Adrenal gland (tissue), 12 donors: ENCODE results near the gene SFN. TPM values are rescaled to one million over a fixed set of nuclear protein-coding genes. Genes with fewer than 3 reads are reported as not detected.

ENCODE experiments used
- DNase-seq, 7 donors: peaks; one replicate each; pipeline ENCODE4 v3.0.0-alpha.2; 2019 to 2020
- H3K27ac ChIP-seq, 5 donors: fragments of 200-600 bp; sonication (generic) in 4 of 5; 1 replicate in 3 of 5; 2 replicates in 2 of 5; pipeline versions ENCODE4 v1.5.1 to v1.8.0; 2016 to 2020; ENCODE audit warnings: mild to moderate bottlenecking in 1 of 5
- H3K27me3 ChIP-seq: fragments of 200-600 bp; 2 replicates; pipeline ENCODE4 v1.8.0; 2021
- H3K36me3 ChIP-seq, 2 donors: fragments of 200-600 bp; replicated peaks in 1 of 2; 1 replicate in 1 of 2; 2 replicates in 1 of 2; pipeline versions ENCODE4 v1.5.1 to v1.8.0; 2018 to 2022
- H3K4me1 ChIP-seq, 2 donors: fragments of 200-600 bp; replicated peaks in 1 of 2; 1 replicate in 1 of 2; 2 replicates in 1 of 2; pipeline versions ENCODE4 v1.5.1 to v1.8.0; 2018 to 2021
- H3K4me3 ChIP-seq, 4 donors: fragments of 200-600 bp; sonication (generic) in 3 of 4; one replicate each; pipeline ENCODE4 v1.5.1; 2016 to 2018
- H3K9me3 ChIP-seq, 3 donors: fragments of 200-600 bp; sonication (generic) in 1 of 3; replicated peaks in 1 of 3; 1 replicate in 2 of 3; 2 replicates in 1 of 3; pipeline versions ENCODE4 v1.5.1 to v1.8.0; 2016 to 2021
- POLR2A ChIP-seq, 2 donors: fragments of 450-650 bp; IDR thresholded peaks; one replicate each; pipeline ENCODE4 v1.6.1; 2017; ENCODE audit warnings: antibody characterized with exemption in 2 of 2, mild to moderate bottlenecking in 2 of 2, moderate library complexity in 1 of 2
- WGBS, 4 donors: extraction: QIAGEN DNeasy Blood & Tissue Kit in 2 of 4; methylation state at CpG; one replicate each; pipeline versions ENCODE4 v1.1.5 to v1.1.7; 2013 to 2017; 5-methylcytosine and 5-hydroxymethylcytosine counted together
- intact Hi-C, 2 donors: fragments of 100-400 bp; cut with DNase I; formaldehyde crosslinking; loops; one replicate each; pipeline versions ENCODE4 v1.14.1 to v1.15.0; 2022 to 2023
- polyA plus RNA-seq, 3 donors: library from polyadenylated mRNA; stranded (reverse); fragments of 200-250 nt in 2 of 3; fragments of 350-450 nt in 1 of 3; fragmentation: Illumina TruSeq in 1 of 3; extraction: RNeasy Lipid Tissue Mini Kit (QIAGEN cat#74804) in 1 of 3; gene quantifications; one replicate each; pipeline ENCODE4 v1.2.3, GENCODE V29; 2013 to 2014
- total RNA-seq, 9 donors: library from RNA; depleted of rRNA in 4 of 9; stranded (reverse); fragments of >200 nt in 4 of 9; fragments of 120-200 nt in 1 of 9; fragmentation: NEBNext Ultra II Directional in 1 of 9; extraction: Animal tissue kit (Norgen Biotek cat#: 25700) in 1 of 9; gene quantifications; one replicate each; pipeline versions ENCODE4 v1.1.0 to v1.2.4, GENCODE V29; 2013 to 2023
- TF ChIP-seq, protein P1 (sequence below), 6 experiments: fragments of 450-650 bp in 4 of 6; fragments of 200-600 bp in 2 of 6; sonication (generic) in 1 of 6; IDR thresholded peaks; 1 replicate in 5 of 6; 2 replicates in 1 of 6; pipeline versions ENCODE4 v1.5.1 to v1.8.0; 2016 to 2021; ENCODE audit warnings: antibody characterized with exemption in 6 of 6, mild to moderate bottlenecking in 2 of 6, moderate library complexity in 1 of 6
- donor health status: healthy with polysubstance abuse.
- donor health status: Bipolar disorder and iron deficiency.
- donor health status: DM: yes; HTN: yes; CAD: no.
- donor health status: DM: no; HTN: no; CAD: no.
- donor health status: DM: no; HTN: no; CAD: no.
- donor health status: DM: yes; HTN: yes; CAD: no.

SFN gene
- total and polyA plus RNA-seq, 12 donors: 0.06 to 1.1 (median 0.40) TPM; not detected in 4

DNA sequence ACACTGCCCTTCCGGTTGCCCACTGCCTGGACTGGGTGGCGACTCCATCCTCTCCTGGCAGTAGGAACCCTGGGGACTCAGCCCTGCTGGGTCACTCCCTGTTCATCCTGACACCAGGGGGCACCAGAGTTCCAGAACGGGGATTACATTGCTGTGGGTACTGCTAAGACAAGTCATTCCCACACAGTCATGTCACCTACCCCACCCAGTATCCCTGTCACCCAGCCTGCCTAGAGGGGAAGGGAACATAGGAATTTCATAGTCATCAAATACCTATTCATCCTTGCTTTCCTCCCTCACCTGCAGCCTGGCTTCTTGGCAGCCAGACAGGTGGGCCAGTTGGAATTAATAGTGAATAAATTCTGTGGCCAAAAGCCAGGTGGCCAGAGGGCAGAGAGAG lies 9.8 kb upstream of the SFN start:
- Histone ChIP-seq H3K9me3 (no peaks in the 10 kb centered on the region), H3K4me1 (peaks cover 0 to 12% of the 10 kb centered on the region in 2 donors), H3K27ac (no peak overlapping the region), H3K36me3 (peaks cover 0 to 66% of the 10 kb centered on the region in 2 donors), H3K4me3 (no peak overlapping the region), H3K27me3 (no peaks in the 10 kb centered on the region)
- intact Hi-C loops: no loop called here
- peak; percentile 83 to 95 (median 87) for DNase-seq
- 24 to 41% (median 32%) methylated on average over 3 of the region's 3 CpGs for WGBS, 4 donors
- no peak for TF ChIP-seq POLR2A (IDR thresholded peaks at IDR 0.05)
- TF ChIP-seq, protein P1, sequence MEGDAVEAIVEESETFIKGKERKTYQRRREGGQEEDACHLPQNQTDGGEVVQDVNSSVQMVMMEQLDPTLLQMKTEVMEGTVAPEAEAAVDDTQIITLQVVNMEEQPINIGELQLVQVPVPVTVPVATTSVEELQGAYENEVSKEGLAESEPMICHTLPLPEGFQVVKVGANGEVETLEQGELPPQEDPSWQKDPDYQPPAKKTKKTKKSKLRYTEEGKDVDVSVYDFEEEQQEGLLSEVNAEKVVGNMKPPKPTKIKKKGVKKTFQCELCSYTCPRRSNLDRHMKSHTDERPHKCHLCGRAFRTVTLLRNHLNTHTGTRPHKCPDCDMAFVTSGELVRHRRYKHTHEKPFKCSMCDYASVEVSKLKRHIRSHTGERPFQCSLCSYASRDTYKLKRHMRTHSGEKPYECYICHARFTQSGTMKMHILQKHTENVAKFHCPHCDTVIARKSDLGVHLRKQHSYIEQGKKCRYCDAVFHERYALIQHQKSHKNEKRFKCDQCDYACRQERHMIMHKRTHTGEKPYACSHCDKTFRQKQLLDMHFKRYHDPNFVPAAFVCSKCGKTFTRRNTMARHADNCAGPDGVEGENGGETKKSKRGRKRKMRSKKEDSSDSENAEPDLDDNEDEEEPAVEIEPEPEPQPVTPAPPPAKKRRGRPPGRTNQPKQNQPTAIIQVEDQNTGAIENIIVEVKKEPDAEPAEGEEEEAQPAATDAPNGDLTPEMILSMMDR (IDR thresholded peaks at IDR 0.05): peak; percentile 55 to 84 (median 72)

DNA sequence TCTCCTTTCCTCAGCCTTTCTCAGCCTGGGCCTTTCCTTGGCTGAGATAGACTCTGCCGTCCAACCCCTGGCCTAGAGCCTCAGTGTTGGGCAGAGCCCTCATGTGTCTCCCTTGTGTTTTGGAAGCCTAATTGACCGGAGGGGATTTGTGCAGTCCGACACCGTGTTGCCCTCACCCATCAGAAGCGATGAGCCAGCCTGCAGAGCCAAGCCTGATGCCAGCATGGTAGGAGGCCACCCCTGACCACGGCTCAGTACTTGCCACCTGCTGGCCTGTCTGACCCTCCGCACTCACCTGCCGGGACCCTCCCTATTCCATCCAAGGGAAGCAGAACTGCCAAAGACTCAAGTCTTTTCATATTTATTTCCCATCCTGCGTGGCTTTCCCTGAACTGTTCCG lies 9.3 kb upstream of the SFN start:
- no peak for TF ChIP-seq POLR2A (IDR thresholded peaks at IDR 0.05)
- TF ChIP-seq, protein P1 (IDR thresholded peaks at IDR 0.05): no peak
- Histone ChIP-seq H3K27me3 (no peaks in the 10 kb centered on the region), H3K4me1 (peaks cover 0 to 10% of the 10 kb centered on the region in 2 donors), H3K27ac (no peak overlapping the region), H3K9me3 (no peaks in the 10 kb centered on the region), H3K4me3 (no peak overlapping the region), H3K36me3 (peaks cover 0 to 61% of the 10 kb centered on the region in 2 donors)
- WGBS, 4 donors: 91 to 98% (median 96%) methylated on average over 5 to 10 of the region's 10 CpGs
- no peak for DNase-seq
- intact Hi-C loops: no loop called here

DNA sequence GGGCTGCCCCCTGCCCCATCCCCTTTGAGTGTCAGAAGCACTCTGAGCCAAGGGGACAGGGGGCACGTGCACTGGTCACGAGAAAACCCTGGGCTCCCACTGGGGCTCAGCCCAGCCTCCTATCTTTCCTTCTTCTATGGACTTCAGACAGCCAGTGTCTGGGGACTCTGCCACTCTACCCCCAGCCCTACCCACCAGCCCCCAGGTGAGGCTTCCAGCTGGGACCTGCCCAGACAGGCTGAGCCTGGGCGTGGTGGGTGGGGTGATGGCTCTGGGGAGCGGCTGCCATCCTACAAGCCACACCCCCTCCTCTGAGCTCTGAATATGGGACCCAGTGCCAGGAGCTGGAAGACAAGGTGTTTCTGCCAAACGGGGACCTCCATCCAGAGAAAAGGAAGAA lies 8.0 kb upstream of the SFN start:
- Histone ChIP-seq H3K9me3 (no peaks in the 10 kb centered on the region), H3K27me3 (no peaks in the 10 kb centered on the region), H3K4me3 (no peak overlapping the region), H3K27ac (no peak overlapping the region), H3K4me1 (no peaks in the 10 kb centered on the region), H3K36me3 (peaks cover 0 to 56% of the 10 kb centered on the region in 2 donors)
- DNase-seq: no peak
- TF ChIP-seq, protein P1 (IDR thresholded peaks at IDR 0.05): no peak
- no peak for TF ChIP-seq POLR2A (IDR thresholded peaks at IDR 0.05)
- WGBS, 4 donors: 86 to 96% (median 92%) methylated on average over 4 to 5 of the region's 5 CpGs
- intact Hi-C loops: no loop called here

DNA sequence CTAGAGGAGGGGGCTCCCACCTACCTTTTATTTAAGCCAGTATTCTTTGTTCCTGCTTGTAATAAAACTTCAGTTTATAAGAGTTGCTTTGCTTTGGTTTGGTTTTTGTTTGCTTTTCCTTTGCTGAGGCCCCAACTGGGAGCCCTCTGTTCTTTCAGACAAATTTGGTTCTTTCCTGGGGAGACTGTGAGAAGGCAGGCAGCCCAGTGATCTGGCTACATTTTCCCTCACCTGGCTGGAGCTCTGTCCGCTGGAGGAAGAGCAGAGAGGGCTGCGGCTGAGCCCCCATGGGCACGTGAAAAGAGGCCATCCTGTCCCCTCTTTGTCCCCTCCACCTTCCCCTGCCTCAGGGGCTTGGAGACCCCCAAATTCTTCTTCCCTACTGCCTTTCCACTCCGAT lies 7.3 kb upstream of the SFN start:
- no peaks in the 10 kb centered on the region for H3K9me3 ChIP-seq
- intact Hi-C loops: loop anchor here in 1 of 2 donors (2.0 kb wide), 1 partner anchor 21 kb away; no protein-coding TSS in a partner anchor
- H3K27me3 ChIP-seq: no peaks in the 10 kb centered on the region
- no peak overlapping the region for H3K27ac ChIP-seq
- no peak for DNase-seq
- TF ChIP-seq, protein P1 (IDR thresholded peaks at IDR 0.05): no peak
- no peak for TF ChIP-seq POLR2A (IDR thresholded peaks at IDR 0.05)
- no peak overlapping the region for H3K4me3 ChIP-seq
- H3K4me1 ChIP-seq: no peaks in the 10 kb centered on the region
- 92 to 100% (median 95%) methylated on average over 4 of the region's 4 CpGs for WGBS, 4 donors
- peaks cover 0 to 49% of the 10 kb centered on the region in 2 donors for H3K36me3 ChIP-seq
